ENCODE data around the gene OTULINL. TPM values are rescaled to one million over a fixed set of nuclear protein-coding genes. Genes with fewer than 3 reads are reported as not detected.

Gene OTULINL
- total and polyA plus RNA-seq, 10 donors, result 3.8 to 52.5 (median 31.2) TPM

DNA sequence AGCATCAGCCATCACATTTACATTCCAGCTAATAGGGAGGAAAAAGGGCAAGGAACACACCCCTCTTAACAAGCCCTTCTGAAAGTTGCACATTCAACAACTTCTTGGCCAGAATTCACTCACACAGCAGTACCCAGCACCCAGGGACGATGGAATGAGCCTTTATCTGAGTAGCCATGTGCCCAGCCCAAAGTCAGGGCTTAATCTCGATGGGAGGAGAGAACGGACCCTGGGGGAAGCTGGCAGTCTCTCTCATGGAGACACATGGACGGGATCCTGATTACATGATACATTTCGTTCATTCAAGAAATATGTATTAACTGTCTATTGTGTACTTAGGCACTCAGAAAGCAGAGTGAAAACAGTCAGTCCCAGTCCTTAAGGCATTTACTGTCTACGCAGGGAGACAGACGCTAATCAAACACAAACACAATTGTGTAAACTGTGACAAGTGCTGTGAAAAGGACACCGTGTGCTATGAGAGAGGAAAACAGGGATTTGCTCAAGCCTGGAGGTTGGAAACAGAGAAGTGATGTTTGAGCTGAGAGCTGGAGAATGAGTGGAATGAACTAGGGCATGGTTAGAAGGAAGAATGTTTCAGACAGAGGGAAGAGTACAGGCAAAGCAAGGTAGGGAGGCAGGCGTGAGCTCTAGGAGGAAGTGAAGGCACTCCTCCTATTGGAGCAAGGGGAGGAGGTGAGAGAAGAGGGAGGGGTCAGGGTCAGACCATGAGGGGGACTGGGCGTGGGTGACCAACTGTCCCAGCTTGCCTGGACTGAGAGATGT is 7.4 kb downstream of the OTULINL start:
- 81 to 87% (median 86%) methylated on average over 10 of the region's 10 CpGs for WGBS, 5 donors
- H3K9me3 ChIP-seq, result no peaks in the 10 kb centered on the region
- no peak for DNase-seq
- no peaks in the 10 kb centered on the region for H3K27me3 ChIP-seq (replicated peaks in 1 of 7)
- H3K4me1 ChIP-seq, result peaks cover 5 to 100% (median 58%) of the 10 kb centered on the region in 6 donors
- H3K27ac ChIP-seq, result peak overlapping the region in 4 of 8 donors; percentile 46 to 68 (median 61)
- H3K4me3 ChIP-seq, result no peak overlapping the region
- H3K36me3 ChIP-seq, result no peaks in the 10 kb centered on the region
- intact Hi-C loops (cut with DNase I; ENCODE audit: low total_unique reads), result no loop called here
- no peak for TF ChIP-seq POLR2AphosphoS5 (IDR thresholded peaks at IDR 0.05)
- TF ChIP-seq POLR2A (IDR thresholded peaks at IDR 0.05), result no peak
- TF ChIP-seq, protein P1, sequence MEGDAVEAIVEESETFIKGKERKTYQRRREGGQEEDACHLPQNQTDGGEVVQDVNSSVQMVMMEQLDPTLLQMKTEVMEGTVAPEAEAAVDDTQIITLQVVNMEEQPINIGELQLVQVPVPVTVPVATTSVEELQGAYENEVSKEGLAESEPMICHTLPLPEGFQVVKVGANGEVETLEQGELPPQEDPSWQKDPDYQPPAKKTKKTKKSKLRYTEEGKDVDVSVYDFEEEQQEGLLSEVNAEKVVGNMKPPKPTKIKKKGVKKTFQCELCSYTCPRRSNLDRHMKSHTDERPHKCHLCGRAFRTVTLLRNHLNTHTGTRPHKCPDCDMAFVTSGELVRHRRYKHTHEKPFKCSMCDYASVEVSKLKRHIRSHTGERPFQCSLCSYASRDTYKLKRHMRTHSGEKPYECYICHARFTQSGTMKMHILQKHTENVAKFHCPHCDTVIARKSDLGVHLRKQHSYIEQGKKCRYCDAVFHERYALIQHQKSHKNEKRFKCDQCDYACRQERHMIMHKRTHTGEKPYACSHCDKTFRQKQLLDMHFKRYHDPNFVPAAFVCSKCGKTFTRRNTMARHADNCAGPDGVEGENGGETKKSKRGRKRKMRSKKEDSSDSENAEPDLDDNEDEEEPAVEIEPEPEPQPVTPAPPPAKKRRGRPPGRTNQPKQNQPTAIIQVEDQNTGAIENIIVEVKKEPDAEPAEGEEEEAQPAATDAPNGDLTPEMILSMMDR (IDR thresholded peaks at IDR 0.05 in 8 of 11, conservative IDR thresholded peaks at IDR 0.05 in 3 of 11), result no peak

DNA sequence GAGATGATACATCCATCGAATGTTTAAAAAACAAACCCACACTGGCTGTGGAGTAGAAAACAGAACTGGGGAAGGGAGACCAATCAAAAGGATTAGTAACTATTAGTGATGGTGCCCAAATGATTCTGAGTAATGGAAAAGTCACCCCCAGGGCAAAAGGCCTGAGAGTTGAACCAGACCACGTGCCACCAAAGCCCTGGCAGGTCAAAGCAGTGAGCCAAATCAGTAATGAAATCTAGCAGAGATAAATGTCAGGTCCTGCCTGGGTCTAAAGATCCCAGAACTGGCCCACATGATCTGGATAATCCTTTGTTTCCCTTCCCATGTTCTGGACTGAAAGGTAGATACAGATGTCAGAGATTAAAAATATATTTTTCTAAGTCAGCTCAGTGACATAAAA is 9.4 kb downstream of the OTULINL start:
- WGBS, 5 donors, result 76 to 90% (median 84%) methylated on average over 2 of the region's 2 CpGs
- intact Hi-C loops (cut with DNase I; ENCODE audit: low total_unique reads), result no loop called here
- peak overlapping the region in 2 of 8 donors; percentile 23 to 83 for H3K27ac ChIP-seq
- H3K4me1 ChIP-seq, result peaks cover 15 to 100% (median 67%) of the 10 kb centered on the region in 6 donors
- H3K36me3 ChIP-seq, result no peaks in the 10 kb centered on the region
- TF ChIP-seq, protein P1 (IDR thresholded peaks at IDR 0.05 in 8 of 11, conservative IDR thresholded peaks at IDR 0.05 in 3 of 11), result no peak
- TF ChIP-seq POLR2AphosphoS5 (IDR thresholded peaks at IDR 0.05), result no peak
- no peak for TF ChIP-seq POLR2A (IDR thresholded peaks at IDR 0.05)
- H3K27me3 ChIP-seq (replicated peaks in 1 of 7), result no peaks in the 10 kb centered on the region
- no peak overlapping the region for H3K4me3 ChIP-seq
- DNase-seq, result no peak
- no peaks in the 10 kb centered on the region for H3K9me3 ChIP-seq

DNA sequence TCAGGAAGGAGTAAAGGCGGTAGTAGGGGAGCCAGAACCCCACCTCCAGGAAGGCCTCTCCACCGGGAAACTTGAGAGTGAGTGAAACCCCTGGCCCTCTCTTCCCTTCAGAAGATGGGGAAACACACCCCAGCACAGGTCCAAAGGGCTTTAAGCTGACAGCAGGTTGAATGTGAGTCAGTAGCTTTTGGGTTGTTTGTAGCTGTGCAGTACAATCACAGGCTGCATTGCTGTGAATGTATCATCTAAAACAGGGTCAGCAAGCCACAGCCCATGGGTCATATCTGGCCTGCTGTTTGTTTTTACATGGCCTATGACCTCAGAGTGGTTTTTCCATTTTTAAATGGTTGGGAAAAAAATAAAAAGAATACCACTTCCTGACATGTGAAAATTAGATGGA is 10.0 kb downstream of the OTULINL start:
- intact Hi-C loops (cut with DNase I; ENCODE audit: low total_unique reads), result no loop called here
- TF ChIP-seq, protein P1 (IDR thresholded peaks at IDR 0.05 in 8 of 11, conservative IDR thresholded peaks at IDR 0.05 in 3 of 11), result no peak
- TF ChIP-seq POLR2A (IDR thresholded peaks at IDR 0.05) (no peak), POLR2AphosphoS5 (IDR thresholded peaks at IDR 0.05) (no peak)
- no peaks in the 10 kb centered on the region for H3K27me3 ChIP-seq (replicated peaks in 1 of 7)
- H3K4me3 ChIP-seq, result no peak overlapping the region
- 58 to 79% (median 68%) methylated on average over 2 of the region's 2 CpGs for WGBS, 5 donors
- H3K9me3 ChIP-seq, result no peaks in the 10 kb centered on the region
- H3K4me1 ChIP-seq, result peaks cover 18 to 100% (median 70%) of the 10 kb centered on the region in 6 donors
- H3K27ac ChIP-seq, result peak overlapping the region in 3 of 8 donors; percentile 23 to 83 (median 31)
- no peak for DNase-seq
- no peaks in the 10 kb centered on the region for H3K36me3 ChIP-seq

DNA sequence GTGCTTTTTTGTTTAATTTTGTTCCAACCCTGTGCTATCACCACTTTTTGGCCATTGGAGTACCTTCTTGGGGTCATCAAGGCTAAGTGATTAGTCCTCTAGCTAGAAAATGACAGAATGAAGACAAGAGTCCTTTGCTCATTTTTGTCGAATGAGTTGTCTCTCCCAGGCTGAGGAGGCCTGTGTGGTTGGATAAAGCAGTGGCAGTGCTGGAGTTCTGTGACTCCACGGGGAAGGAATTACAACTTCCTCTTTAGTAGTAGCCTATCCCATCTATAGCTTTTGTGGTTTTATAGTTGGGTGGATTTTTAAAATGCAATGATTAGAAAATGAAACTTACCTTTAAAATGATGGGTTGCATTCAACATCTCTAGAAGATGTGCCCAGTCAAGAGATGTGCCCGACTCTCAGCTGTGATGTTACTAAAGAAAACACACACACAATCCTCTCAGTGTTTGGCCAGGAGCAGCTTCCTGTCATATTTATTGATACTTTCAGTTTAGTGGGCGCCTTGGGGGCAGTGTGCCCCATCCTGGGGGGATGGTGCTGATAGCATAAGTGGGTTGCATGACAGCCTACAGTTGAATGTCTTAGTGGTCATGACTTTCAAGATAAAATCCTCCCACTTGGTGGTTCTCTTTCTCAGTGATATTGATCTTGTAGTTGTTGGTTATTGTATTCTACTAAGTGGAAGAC is 11.9 kb downstream of the OTULINL start:
- no peak for DNase-seq
- no peaks in the 10 kb centered on the region for H3K9me3 ChIP-seq
- H3K27ac ChIP-seq, result peak overlapping the region; percentile 2 to 90 (median 68)
- intact Hi-C loops (cut with DNase I; ENCODE audit: low total_unique reads), result no loop called here
- H3K36me3 ChIP-seq, result no peaks in the 10 kb centered on the region
- H3K4me1 ChIP-seq, result peaks cover 18 to 100% (median 72%) of the 10 kb centered on the region in 6 donors
- 33 to 48% (median 40%) methylated on average over 4 of the region's 4 CpGs for WGBS, 5 donors
- H3K4me3 ChIP-seq, result no peak overlapping the region
- H3K27me3 ChIP-seq (replicated peaks in 1 of 7), result no peaks in the 10 kb centered on the region
- TF ChIP-seq, protein P1 (IDR thresholded peaks at IDR 0.05 in 8 of 11, conservative IDR thresholded peaks at IDR 0.05 in 3 of 11), result no peak
- TF ChIP-seq POLR2AphosphoS5 (IDR thresholded peaks at IDR 0.05), result no peak
- TF ChIP-seq POLR2A (IDR thresholded peaks at IDR 0.05), result no peak
